ENCODE data around the gene ARAP1.

The ARAP1 gene

DNA sequence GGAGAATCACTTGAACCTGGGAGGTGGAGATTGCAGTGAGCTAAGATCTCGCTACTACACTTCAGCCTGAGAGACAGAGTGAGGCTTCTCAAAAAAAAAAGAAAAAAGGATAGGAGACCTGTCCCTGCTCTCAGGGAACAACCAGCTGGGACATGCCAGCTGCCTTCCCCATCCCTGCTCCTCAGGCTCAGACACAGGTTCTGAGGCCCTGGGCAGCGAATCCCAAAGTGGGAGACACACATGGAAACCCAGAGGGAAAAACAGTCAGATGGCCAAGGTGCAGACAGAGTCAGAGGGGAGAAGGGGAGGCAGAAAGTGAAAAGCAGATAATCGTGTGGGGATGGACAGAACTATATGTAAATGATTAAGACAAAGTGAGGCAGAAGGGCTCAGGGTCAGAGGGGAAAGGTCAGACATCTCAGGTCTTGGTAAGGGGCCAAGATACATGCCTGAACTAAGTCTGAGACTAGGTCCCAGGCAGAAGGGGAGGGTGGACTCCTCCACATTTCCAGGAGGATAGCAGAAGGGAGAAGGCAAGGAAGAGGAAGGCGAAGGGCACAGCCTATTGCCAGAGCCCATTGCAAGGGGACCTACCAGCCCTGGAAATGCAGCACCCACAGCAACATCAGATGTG lies 27.4 kb upstream of the ARAP1 start:
- DNase-seq: peak; percentile 34

- DNase-seq: no peak
These were observed 26.6 kb upstream of the ARAP1 start for GRCh38 chr11:72778535-72779494.

- peak; percentile 72 for DNase-seq
These were observed 25.6 kb upstream of the ARAP1 start for GRCh38 chr11:72777755-72778278.

DNA sequence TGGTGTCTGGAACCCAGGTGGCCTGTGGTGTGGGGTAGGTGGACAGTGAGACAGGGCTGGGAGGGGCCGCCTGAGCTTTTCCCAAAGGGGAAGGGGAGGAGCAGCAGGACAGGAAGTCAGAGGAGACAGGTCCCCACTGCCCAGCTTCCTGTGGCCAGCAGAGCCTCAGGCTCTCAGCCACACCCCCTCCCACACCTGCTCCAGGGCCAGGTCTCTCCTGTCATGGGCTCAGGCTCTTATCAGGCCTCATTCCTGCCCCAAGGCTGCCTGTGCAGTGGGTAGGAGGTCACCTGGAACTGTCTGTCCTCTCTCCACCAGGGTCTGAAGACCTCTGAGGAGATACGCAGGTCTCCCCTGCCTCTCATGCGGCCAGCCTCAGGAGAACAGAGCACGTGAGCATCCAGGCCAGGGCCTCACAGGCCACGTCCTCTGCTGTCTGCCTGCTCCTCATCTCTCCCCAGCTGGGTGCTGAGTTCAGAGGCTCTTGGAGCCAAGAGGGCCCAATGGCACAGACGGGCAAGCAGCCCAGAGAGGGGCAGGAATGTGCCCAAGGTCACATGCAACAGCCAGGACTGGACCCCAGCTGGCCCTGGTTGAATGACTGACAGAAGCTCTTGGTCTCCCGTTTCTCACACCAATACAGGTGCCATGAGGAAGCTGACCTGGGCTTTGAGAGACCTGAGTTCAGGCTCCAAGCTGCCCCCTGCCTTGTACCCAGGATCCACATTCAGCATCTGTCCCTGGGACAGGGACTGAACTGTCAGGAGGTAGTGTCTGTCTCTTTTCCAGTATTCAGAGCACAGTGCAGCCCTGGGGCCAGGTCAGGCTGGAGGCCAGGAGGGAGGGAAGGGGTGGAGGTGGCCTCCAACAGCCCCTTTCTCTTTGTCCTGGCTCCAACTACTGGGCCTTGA lies 24.9 kb upstream of the ARAP1 start:
- peak; percentile 85 for DNase-seq

DNA sequence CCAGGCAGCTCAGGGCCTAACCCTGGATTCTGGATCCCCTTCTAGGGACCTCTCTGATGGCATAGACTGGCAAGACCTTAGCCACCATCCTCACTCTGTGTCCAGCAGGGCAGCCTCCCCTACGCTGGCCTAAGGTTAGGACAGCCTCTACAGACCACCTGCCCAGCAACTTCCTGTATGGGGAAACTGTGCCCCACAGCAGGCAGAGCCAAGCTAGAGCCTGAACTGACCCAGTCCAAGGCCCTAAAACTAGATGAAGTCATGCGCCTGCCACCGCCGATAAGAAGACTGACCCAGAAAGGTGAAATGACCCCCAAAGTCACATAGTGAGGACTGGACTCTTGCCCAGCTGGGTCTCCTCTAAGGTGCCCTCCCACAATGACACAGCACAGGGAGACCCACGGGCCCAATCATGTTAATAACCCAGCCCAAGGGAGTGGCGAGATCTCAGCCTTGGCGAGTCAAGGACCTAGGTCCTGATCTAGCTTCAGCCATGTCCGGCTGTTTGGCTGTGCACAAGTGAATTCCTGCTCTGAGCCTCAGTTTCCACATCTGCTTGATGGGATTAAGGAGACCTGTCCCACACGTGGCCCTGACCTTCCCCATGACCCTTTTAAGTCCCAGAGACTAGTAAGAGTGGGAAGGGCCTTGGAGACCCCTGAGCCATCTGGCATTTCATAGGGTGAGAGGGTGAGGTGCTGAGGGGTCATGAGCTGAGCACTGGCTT lies 24.1 kb upstream of the ARAP1 start:
- no peak for DNase-seq

DNA sequence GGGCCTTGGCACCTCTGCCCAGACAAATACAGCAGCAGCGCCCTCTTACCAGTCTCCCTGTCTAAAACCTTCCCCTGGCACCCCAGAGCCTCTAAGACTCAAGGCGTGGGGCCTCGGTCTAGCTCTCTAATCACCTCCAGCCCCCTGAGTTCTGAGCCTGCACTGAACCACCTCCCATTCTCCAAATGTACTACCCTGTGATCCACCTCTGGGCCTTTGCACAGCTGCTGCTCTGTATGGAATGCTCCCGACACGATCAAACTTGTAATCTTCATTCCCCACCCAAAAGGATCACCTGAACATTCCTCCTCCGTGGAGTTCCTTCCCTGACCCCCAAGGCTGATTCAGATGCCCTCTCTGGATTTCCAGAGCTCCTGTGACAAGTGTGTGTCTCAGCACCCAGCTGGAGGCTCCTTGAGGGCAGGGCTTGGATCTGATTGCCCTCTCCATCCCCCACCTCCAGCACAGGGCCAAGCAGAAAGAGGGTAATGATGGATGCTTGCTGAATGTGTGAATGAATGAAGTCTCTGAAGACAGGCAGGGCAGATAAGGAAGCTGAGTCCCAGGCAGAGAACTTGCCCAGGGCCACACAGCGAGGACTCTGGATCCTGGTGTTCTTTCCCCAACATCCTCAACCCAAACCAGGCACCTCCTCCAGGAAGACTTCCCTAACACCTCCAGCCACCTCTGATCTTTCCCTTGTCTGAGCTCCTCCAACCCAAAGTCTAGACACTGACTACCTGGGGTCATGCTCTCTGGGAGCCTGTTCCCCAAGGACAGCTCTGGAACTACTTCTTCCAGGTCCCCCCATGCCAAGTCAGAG lies 23.3 kb upstream of the ARAP1 start:
- DNase-seq: no peak

DNA sequence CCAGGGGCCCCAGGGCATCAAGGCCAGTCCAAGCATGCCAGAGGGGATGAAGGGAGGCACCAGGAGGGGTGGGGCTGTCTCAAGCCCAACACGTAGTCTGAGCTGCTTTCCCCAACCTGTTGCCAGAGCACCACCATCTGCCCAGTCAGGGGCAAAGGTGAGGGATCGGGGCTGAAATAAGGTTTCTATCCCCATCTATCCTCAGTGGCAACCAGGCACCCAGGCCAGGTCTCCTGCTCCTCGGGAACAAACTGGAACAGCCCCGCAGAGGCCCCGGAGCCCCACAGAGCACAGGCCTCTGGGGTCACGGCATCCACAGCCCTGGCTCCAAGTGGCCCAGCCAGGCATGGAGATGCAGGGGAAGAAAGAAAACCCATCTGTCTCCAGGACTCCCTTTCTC lies 22.3 kb upstream of the ARAP1 start:
- DNase-seq: no peak

GRCh38 chr11:72773696-72774095 lies 21.5 kb upstream of the ARAP1 start:
- DNase-seq: no peak

- DNase-seq: peak; percentile 97
These were observed 21.1 kb upstream of the ARAP1 start for GRCh38 chr11:72773291-72773690.

- no peak for DNase-seq
These were observed 19.9 kb upstream of the ARAP1 start for GRCh38 chr11:72772059-72772458.

DNA sequence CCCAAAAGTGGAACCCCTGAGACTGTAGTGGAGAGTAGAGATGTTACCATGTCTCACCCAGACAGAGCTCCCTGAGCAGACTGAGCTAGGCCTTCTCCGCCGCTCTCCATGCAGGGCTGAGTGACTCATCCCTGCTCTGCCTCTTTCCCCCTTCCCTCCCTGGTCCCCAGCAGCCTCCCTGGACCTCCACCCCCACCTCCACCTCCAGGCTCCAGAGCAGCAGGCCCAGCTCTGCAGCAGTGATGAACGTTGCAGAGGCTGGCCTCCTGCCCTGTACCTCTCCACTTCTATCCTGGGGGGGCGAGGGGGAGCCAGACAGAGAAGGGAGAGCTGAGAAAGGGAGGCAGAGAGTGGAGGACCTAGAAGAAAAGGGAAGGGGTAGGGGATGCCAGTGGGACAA lies 19.3 kb upstream of the ARAP1 start:
- DNase-seq: peak; percentile 90

DNA sequence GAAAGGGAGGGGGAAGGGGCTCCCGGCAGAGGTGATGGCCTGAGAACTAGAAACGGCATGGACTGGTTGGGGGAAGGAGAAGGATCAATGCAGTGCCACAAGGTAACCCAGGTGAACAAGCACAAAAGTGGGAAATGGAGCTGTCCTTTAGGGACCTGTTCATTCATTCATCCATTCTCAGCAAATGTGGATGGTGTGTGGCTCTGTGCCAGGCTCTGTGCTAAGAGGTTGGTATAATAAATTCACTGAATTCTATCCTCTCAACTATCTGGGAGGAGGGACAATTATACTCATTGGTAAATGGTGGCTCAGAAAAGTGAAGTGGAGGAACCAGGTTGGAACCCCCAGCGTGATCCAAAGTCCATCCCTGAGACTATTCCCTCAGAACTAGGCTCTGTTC lies 18.6 kb upstream of the ARAP1 start:
- DNase-seq: no peak

- no peak for DNase-seq
These were observed 17.5 kb upstream of the ARAP1 start for GRCh38 chr11:72769680-72770079.

DNA sequence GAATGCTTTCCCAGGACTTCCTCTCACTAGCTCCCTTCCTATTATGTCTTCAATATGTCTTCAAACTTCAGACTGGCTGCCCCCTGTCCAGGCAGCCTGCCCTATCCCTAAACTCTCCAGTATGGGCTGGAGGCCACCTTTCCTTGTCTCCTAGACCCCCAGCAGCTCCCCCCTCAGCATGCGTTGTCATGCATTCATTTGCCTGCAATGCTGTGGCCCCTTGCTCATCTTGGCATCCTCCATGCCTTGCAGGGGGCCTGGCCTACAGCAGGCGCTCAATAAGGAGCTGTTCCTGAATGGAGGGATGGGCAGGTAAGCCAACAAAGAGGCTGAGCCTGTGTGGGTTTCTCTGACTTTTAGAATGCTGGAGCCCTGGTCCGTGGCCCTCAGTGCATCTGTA lies 16.4 kb upstream of the ARAP1 start:
- no peak for DNase-seq

- DNase-seq: no peak
These were observed 15.2 kb upstream of the ARAP1 start for GRCh38 chr11:72767203-72768062.

GRCh38 chr11:72766152-72766902 lies 14.1 kb upstream of the ARAP1 start:
- no peak for DNase-seq

DNA sequence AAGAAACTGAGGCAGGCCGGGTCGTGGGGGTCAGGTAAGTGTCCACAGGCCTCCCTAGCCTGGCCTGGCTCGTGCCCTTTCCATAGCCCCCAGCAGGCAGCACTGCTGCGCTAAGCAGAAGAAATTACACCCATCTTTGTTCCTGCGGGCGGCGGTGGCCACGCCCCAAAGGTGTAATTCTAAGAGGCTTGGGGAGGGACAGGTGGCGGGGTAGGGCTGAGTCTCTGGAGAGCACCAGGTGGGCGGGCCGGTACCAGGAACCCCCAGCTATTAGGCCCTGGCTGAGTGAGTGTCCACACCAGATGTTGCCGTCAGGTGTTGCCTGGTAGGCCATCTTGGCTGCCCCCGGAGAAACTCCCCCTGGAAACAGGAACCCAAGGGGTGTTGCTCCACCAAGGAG lies 12.3 kb upstream of the ARAP1 start:
- peak; percentile 78 for DNase-seq

DNA sequence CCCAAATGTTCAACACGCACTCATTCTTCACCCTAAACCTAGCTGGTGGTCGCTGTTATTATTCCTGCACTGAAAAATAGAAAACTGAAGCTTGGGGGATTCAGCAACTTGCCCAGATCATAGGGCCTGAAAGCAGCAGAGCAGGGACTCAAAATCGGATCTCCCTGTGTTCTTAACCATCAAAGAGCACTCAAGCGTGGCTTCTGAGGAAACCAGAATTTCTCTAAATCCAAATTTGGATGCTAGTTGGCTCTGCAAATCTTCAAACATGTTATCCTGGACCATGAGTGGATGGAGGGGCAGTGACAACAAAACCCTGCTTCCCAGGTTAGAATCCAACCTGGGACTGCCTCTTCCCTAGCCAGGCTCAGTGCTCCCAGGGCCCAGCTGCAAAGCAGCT lies 11.6 kb upstream of the ARAP1 start:
- DNase-seq: no peak

GRCh38 chr11:72762641-72763304 lies 10.6 kb upstream of the ARAP1 start:
- no peak for DNase-seq
